ENCODE results near the gene R3HDM2. TPM values are rescaled to one million over a fixed set of nuclear protein-coding genes. Genes with fewer than 3 reads are reported as not detected.

The R3HDM2 gene
- total RNA-seq, 4 donors from 2014 or later = 30.3 to 41.5 (median 35.1) TPM

DNA sequence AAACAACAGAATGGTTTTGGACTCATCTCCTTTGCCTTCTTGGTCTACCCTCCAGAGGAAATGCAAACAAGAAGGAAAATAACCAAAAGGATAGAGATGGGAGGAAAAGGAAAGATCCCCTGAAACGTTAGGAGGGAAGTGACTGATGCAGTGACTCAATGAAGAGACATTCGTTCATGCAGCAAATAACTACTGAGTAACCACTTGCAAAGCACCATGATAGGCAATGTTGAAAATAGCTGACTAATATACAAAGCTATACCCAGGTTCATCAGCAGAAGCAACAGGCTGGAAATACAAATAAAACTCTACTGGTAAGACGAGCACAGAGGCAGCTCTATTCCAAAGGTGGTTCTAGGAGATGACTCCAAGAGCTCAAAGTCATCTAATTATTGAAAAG, 41.8 kb downstream of the R3HDM2 start:
- no peaks in the 10 kb centered on the region for H3K27me3 ChIP-seq
- TF ChIP-seq, protein P1, sequence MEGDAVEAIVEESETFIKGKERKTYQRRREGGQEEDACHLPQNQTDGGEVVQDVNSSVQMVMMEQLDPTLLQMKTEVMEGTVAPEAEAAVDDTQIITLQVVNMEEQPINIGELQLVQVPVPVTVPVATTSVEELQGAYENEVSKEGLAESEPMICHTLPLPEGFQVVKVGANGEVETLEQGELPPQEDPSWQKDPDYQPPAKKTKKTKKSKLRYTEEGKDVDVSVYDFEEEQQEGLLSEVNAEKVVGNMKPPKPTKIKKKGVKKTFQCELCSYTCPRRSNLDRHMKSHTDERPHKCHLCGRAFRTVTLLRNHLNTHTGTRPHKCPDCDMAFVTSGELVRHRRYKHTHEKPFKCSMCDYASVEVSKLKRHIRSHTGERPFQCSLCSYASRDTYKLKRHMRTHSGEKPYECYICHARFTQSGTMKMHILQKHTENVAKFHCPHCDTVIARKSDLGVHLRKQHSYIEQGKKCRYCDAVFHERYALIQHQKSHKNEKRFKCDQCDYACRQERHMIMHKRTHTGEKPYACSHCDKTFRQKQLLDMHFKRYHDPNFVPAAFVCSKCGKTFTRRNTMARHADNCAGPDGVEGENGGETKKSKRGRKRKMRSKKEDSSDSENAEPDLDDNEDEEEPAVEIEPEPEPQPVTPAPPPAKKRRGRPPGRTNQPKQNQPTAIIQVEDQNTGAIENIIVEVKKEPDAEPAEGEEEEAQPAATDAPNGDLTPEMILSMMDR (IDR thresholded peaks at IDR 0.05) = no peak
- TF ChIP-seq POLR2A (IDR thresholded peaks at IDR 0.05; ENCODE audit: low read depth) = no peak
- no peak for TF ChIP-seq POLR2AphosphoS5 (IDR thresholded peaks at IDR 0.05)
- TF ChIP-seq EP300 (IDR thresholded peaks at IDR 0.05) = no peak
- WGBS = 34% methylated on average over 3 of the region's 3 CpGs

DNA sequence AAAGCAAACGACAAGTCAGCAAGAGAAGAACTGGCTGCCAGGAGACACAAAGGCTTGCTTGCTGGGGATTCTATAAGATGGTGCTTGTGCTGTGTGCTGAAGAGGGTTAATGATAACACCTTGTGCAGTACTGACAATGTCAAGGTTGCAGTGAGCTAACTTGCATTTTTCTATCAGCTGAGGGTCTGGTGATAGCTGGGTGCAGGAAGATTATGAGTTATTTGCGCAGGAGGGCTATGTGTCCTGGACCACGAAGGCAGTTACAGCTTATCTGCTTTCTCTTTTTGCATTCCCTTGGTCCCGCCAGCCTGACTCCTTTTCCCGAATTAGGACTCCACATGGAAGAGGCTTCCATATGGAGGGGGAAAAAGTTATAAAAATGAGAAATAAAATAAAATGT, 42.4 kb downstream of the R3HDM2 start:
- no peak overlapping the region for H3K27ac ChIP-seq (replicated peaks in 1 of 4)
- no peak for DNase-seq (ENCODE audit: extremely low spot score)
- intact Hi-C loops (cut with DNase I) = no loop called here
- peaks cover 5 to 35% (median 12%) of the 10 kb centered on the region in 4 donors for H3K36me3 ChIP-seq
- 98% methylated on average over 5 of the region's 5 CpGs for WGBS
- no peaks in the 10 kb centered on the region for H3K9me3 ChIP-seq
- no peaks in the 10 kb centered on the region for H3K27me3 ChIP-seq
- TF ChIP-seq POLR2A (IDR thresholded peaks at IDR 0.05; ENCODE audit: low read depth) = no peak
- TF ChIP-seq EP300 (IDR thresholded peaks at IDR 0.05) = no peak
- TF ChIP-seq POLR2AphosphoS5 (IDR thresholded peaks at IDR 0.05) = no peak
- TF ChIP-seq, protein P1 (IDR thresholded peaks at IDR 0.05) = no peak
- H3K4me3 ChIP-seq = no peak overlapping the region
- peaks cover 8 to 15% (median 9%) of the 10 kb centered on the region in 4 donors for H3K4me1 ChIP-seq

More for the DNA sequence above, 41.8 kb downstream of the R3HDM2 start:
- peaks cover 8 to 15% (median 9%) of the 10 kb centered on the region in 4 donors for H3K4me1 ChIP-seq
- H3K36me3 ChIP-seq = peaks cover 9 to 38% (median 16%) of the 10 kb centered on the region in 4 donors
- no peaks in the 10 kb centered on the region for H3K9me3 ChIP-seq
- no peak overlapping the region for H3K4me3 ChIP-seq
- intact Hi-C loops (cut with DNase I) = no loop called here
- no peak for DNase-seq (ENCODE audit: extremely low spot score)
- H3K27ac ChIP-seq (replicated peaks in 1 of 4) = no peak overlapping the region

DNA sequence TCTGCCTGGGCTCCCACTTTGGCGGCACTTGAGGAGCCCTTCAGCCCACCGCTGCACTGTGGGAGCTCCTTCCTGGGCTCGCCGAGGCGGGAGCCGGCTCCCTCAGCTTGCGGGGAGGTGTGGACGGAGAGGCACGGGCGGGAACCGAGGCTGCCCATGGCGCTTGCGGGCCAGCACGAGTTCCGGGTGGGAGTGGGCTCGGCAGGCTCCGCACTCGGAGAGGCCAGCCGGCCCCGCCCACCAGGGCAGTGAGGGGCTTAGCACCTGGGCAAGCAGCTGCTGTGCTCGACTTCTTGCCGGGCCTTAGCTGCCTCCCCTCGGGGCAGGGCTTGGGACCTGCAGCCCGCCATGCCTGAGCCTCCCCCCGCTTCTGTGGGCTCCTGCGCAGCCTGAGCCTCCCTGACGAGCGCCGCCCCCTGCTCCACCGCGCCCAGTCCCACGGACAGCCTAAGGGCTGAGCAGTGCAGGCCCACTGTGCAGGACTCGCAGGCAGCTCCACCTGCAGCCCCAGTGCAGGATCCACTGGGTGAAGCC, 44.6 kb downstream of the R3HDM2 start:
- Histone ChIP-seq H3K27me3 (no peaks in the 10 kb centered on the region), H3K4me1 (peaks cover 8 to 15% (median 9%) of the 10 kb centered on the region in 4 donors), H3K36me3 (peaks cover 0 to 36% (median 6%) of the 10 kb centered on the region in 4 donors), H3K9me3 (no peaks in the 10 kb centered on the region), H3K27ac (replicated peaks in 1 of 4) (no peak overlapping the region), H3K4me3 (no peak overlapping the region)
- 97% methylated on average over 23 of the region's 33 CpGs for WGBS
- intact Hi-C loops (cut with DNase I) = no loop called here
- TF ChIP-seq POLR2AphosphoS5 (IDR thresholded peaks at IDR 0.05) (no peak), EP300 (IDR thresholded peaks at IDR 0.05) (no peak), POLR2A (IDR thresholded peaks at IDR 0.05; ENCODE audit: low read depth) (no peak)
- TF ChIP-seq, protein P1 (IDR thresholded peaks at IDR 0.05) = no peak
- DNase-seq (ENCODE audit: extremely low spot score) = no peak

DNA sequence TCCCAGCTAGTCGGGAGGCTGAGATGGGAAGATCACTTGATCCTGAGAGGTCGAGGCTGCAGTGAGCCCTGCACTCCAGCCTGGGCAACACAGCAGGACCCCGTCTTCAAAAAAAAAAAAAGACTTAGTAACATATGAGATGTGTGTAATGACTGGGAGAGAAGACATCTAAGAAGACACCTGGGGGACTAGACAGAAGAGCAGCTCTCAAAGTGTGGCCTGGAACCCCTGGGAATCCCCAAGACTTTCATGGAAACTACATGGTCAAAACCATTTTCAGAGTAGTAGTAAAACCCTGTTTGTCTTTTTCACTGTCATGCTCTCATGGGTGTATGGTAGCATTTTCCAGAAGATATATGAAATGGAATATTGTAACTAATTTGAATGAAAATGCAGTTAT, 45.3 kb downstream of the R3HDM2 start:
- Histone ChIP-seq H3K9me3 (no peaks in the 10 kb centered on the region), H3K4me1 (peaks cover 8 to 15% (median 9%) of the 10 kb centered on the region in 4 donors), H3K27ac (replicated peaks in 1 of 4) (no peak overlapping the region), H3K27me3 (no peaks in the 10 kb centered on the region), H3K36me3 (peaks cover 0 to 33% (median 7%) of the 10 kb centered on the region in 4 donors), H3K4me3 (no peak overlapping the region)
- 97% methylated on average over 3 of the region's 3 CpGs for WGBS
- no peak for DNase-seq (ENCODE audit: extremely low spot score)
- TF ChIP-seq POLR2AphosphoS5 (IDR thresholded peaks at IDR 0.05) = no peak
- TF ChIP-seq, protein P1 (IDR thresholded peaks at IDR 0.05) = no peak
- TF ChIP-seq EP300 (IDR thresholded peaks at IDR 0.05) = no peak
- TF ChIP-seq POLR2A (IDR thresholded peaks at IDR 0.05; ENCODE audit: low read depth) = no peak
- intact Hi-C loops (cut with DNase I) = no loop called here

DNA sequence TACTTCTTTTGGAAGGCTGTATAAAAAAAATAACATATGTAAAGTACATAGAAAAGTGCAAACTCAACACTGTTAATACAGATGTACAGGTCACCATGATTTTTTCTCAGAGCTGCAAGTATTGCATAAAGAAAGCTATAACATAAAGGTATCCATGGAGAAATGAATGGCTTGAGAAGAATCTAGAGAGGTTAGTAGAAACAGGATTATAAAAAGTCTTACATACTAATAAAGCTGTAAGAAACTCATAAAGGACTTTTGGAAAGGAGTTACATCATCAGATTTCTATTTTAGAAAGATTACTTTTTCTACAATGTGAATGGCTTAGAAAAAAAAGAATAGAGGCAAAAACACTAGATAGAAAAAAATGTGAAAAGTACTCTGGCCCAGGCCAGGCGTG, 46.4 kb downstream of the R3HDM2 start:
- Histone ChIP-seq H3K27ac (replicated peaks in 1 of 4) (no peak overlapping the region), H3K4me3 (no peak overlapping the region), H3K9me3 (no peaks in the 10 kb centered on the region), H3K36me3 (peaks cover 0 to 30% (median 5%) of the 10 kb centered on the region in 4 donors), H3K4me1 (peaks cover under 1 to 4% (median 3%) of the 10 kb centered on the region in 4 donors), H3K27me3 (no peaks in the 10 kb centered on the region)
- no peak for DNase-seq (ENCODE audit: extremely low spot score)
- TF ChIP-seq, protein P1 (IDR thresholded peaks at IDR 0.05) = no peak
- TF ChIP-seq EP300 (IDR thresholded peaks at IDR 0.05) (no peak), POLR2A (IDR thresholded peaks at IDR 0.05; ENCODE audit: low read depth) (no peak), POLR2AphosphoS5 (IDR thresholded peaks at IDR 0.05) (no peak)
- WGBS = 100% methylated on average over 1 of the region's 1 CpG
- intact Hi-C loops (cut with DNase I) = no loop called here

All from esophagus muscularis mucosa (tissue), 4 donors.